ENCODE data around the gene EML3.
"Not testable (repeated sequence)": the region's sequence is repeated elsewhere in the genome, so short reads cannot be mapped to it uniquely, and the experiment has no call there.

EML3 gene

DNA sequence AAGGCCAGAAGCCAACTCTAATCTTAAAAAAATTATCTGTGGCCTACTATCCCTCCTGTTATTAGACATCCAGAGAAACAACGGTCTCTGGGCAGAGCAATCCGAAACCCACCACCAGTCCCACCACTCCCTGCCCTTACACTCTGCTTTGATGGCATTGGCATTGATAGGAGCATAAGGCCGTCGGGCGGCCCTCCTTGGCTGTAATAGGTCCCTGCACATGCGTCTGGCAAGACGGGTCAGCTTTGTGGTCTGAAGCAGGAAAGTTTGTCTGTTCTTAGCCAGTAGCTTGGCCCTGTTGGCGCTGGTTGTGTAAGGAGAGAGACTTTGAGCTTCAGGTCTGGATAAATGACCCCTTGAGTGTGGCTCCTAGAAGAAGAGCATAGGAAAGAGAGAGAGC lies 17.5 kb downstream of the EML3 start:
- no peak for DNase-seq
- TF ChIP-seq POLR2A (IDR thresholded peaks at IDR 0.05; ENCODE audit: low read length) (no peak), GATA1 (IDR thresholded peaks at IDR 0.05; ENCODE audit: low read depth, low read length) (no peak)

GRCh38 chr11:62593434-62594044 lies 19.0 kb downstream of the EML3 start:
- TF ChIP-seq GATA1 (IDR thresholded peaks at IDR 0.05; ENCODE audit: low read depth, low read length) = no peak
- TF ChIP-seq POLR2A (IDR thresholded peaks at IDR 0.05; ENCODE audit: low read length) = no peak

GRCh38 chr11:62592989-62593421 lies 19.6 kb downstream of the EML3 start:
- DNase-seq = no peak
- no peak for TF ChIP-seq POLR2A (IDR thresholded peaks at IDR 0.05; ENCODE audit: low read length)
- TF ChIP-seq GATA1 (IDR thresholded peaks at IDR 0.05; ENCODE audit: low read depth, low read length) = no peak

More at GRCh38 chr11:62593434-62594044, 19.0 kb downstream of the EML3 start:
- peak; percentile 88 to 90 for DNase-seq

- no peak for TF ChIP-seq POLR2A (IDR thresholded peaks at IDR 0.05; ENCODE audit: low read length)
- TF ChIP-seq GATA1 (IDR thresholded peaks at IDR 0.05; ENCODE audit: low read depth, low read length) = no peak
- DNase-seq = peak; percentile 81 to 89
Measured at GRCh38 chr11:62592146-62592815, 20.3 kb downstream of the EML3 start.

DNA sequence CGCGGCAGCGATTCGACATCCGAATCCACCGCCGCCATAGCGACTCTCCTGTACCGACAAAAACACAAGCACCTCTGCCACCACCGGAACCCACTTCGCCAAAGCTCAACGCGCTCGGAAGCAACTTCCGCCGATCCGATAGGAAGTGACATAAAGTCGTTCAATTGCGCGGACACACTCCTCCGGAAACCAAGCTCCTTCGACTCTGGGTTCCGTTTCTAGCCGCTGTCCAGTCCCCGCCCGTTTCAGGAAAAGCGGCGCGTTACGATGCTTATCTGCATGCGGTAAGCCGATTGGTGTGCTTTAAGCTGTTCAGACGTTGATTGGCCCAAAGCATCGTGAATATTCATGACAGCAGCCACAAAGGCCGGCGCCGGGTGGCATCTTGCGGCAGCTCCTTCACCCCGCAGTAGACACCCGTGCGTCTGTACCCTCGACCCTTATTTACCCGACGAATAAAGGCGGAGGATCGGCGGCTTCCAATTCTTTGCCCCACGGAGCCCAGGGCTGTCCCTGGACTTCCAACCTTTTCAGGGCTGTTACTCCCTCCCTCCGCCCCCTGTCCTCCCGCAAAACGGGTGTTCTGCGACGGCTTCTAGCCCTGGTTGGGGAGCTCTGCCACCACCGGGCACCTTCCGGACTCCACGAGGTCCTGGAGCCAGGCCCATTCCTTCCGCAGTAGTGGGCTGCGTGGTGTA lies 21.0 kb downstream of the EML3 start, which contains the start of gene TUT1:
TSS of gene TUT1 (minus strand) at position 76 of the 698 bp plus-strand sequence. CDS start at position 38, 38 bp downstream.
- peak; percentile 99 to 100 for DNase-seq
- TF ChIP-seq POLR2A (IDR thresholded peaks at IDR 0.05; ENCODE audit: low read length) (peak; percentile 98), GATA1 (IDR thresholded peaks at IDR 0.05; ENCODE audit: low read depth, low read length) (peak; percentile 61)

DNA sequence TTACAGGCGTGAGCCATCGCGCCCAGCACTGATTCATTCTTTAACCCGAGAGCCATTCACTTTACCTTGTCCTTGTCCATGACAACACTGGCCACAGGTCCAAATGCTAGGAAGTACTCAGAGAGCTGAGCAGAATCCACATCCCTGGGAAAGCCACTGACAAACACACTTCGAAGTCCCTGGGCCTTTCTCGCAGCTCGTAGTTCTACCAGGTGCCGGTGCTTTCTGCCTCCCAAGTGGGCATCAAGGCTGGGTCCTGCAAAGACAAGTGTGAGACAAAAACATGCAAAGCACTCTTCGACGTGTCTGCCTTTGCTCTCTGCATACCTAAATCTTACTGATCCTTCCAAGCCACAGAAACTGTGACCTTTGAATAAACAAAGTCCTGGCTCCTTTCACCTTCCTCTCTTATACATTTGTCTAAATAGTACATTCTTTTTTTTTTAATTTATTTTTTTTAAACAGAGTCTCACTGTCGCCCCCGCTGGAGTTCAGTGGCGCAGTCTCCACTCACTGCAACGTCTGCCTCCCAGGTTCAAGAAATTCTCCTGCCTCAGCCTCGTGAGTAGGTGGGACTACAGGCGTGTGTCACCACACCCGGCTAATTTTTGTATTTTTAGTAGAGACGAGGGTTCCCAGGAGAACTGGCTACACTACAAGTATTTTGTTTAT lies 23.5 kb downstream of the EML3 start:
- peak; percentile 42 to 43 for DNase-seq
- no peak for TF ChIP-seq GATA1 (IDR thresholded peaks at IDR 0.05; ENCODE audit: low read depth, low read length)
- no peak for TF ChIP-seq POLR2A (IDR thresholded peaks at IDR 0.05; ENCODE audit: low read length)

DNA sequence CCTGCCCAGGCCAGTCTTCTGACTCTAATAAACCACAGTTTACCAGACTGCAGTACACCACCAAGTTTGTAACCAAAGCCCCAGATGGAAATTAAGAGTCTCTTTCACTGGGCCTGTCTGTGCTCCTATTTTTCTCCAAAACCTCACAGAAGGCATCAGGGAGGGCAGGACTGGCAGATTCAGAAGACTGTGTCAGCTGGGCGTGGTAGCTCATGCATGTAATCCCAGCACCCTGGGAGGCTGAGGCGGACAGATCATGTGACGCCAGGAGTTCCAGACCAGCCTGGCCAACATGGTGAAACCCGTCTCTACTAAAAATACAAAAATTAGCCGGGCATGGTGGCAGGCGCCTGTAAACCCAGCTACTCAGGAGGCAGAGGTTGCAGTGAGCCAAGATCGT lies 27.2 kb downstream of the EML3 start:
- not testable (repeated sequence) for DNase-seq

- DNase-seq = not testable (repeated sequence)
Measured at GRCh38 chr11:62581735-62582134, 30.8 kb downstream of the EML3 start.

DNA sequence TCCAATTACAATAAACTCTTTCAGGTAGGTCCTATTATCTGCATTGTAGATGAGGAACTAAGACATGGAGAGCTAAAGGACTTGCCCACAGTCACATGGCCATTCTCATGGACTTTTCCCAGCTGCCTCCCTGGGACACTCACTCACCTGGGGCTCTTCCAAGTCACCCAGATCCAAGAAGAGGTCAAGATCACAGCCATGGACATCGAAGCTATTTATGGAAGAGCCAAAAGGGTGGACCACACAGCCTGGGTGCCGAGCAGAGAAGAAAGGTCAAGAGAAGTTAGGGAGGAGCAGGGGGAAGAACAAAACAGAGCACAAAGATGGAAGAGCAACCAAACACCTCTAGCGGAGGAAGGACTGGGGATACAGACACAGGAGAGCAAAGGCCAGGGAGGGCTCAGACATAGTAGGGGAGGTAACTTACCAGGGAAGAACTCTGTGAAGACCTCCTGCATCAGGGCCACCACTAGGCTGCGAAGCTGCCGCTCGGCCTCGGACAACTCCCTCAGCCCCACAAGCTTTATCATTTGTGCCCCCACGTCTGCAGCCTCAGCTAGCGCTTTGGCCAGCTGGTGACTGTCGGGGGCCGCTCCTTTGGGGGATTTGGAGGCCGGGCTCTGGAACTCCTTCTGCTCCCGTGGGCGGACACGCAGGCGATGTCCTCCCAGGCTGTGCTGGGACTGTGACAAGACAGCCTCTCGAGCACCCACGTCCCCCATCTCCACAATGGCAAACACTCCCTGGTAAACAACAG lies 31.4 kb downstream of the EML3 start:
- DNase-seq = no peak
- TF ChIP-seq GATA1 (IDR thresholded peaks at IDR 0.05; ENCODE audit: low read depth, low read length) (no peak), POLR2A (IDR thresholded peaks at IDR 0.05; ENCODE audit: low read length) (no peak)

GRCh38 chr11:62579252-62579651 lies 33.3 kb downstream of the EML3 start:
- TF ChIP-seq POLR2A (IDR thresholded peaks at IDR 0.05; ENCODE audit: low read length) (no peak), GATA1 (IDR thresholded peaks at IDR 0.05; ENCODE audit: low read depth, low read length) (no peak)
- no peak for DNase-seq

GRCh38 chr11:62578541-62578940 lies 34.0 kb downstream of the EML3 start:
- TF ChIP-seq POLR2A (IDR thresholded peaks at IDR 0.05; ENCODE audit: low read length) (no peak), GATA1 (IDR thresholded peaks at IDR 0.05; ENCODE audit: low read depth, low read length) (no peak)
- DNase-seq = no peak

- TF ChIP-seq GATA1 (IDR thresholded peaks at IDR 0.05; ENCODE audit: low read depth, low read length) (no peak), POLR2A (IDR thresholded peaks at IDR 0.05; ENCODE audit: low read length) (no peak)
- DNase-seq = no peak
Measured at GRCh38 chr11:62577046-62577714, 35.4 kb downstream of the EML3 start.

DNA sequence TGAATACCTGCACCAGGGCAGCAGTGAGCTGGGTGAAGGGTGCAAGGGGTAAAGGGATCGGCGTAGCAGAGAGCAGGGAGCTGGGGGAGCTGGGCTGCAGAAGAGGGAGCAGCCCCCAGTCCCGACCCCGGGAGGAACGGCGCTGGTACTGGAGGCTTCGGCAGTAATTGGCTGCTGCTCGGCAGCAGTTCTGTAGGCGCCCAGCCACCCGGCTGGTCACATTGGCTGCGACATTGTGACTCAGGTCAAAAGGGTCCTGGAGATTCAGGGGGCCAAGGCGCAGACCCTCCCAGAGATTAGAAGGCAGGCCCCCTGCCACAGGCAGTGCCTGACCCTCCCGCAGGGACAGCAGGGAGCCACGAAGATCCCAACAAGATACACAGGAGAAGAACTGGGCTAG lies 36.7 kb downstream of the EML3 start:
- no peak for DNase-seq
- TF ChIP-seq GATA1 (IDR thresholded peaks at IDR 0.05; ENCODE audit: low read depth, low read length) (no peak), POLR2A (IDR thresholded peaks at IDR 0.05; ENCODE audit: low read length) (no peak)
